ENCODE measurements around the gene RPN2.

The RPN2 gene

GRCh38 chr20:37179683-37180524 is 774 bp downstream of the RPN2 start:
- no peaks in the 10 kb centered on the region for H3K27me3 ChIP-seq (ENCODE audit: control insufficient read depth in 5 of 5, insufficient read depth in 4 of 5, low read length in 5 of 5)
- H3K4me1 ChIP-seq (ENCODE audit: control insufficient read depth in 5 of 5, insufficient read depth in 5 of 5, low read length in 5 of 5): peaks cover 8 to 31% (median 25%) of the 10 kb centered on the region in 5 donors
- no peaks in the 10 kb centered on the region for H3K9me3 ChIP-seq (ENCODE audit: control insufficient read depth in 5 of 5, low read length in 5 of 5)
- H3K36me3 ChIP-seq (ENCODE audit: control insufficient read depth in 5 of 5, insufficient read depth in 5 of 5, low read length in 5 of 5): peaks cover 3 to 16% (median 11%) of the 10 kb centered on the region in 5 donors
- H3K4me3 ChIP-seq (ENCODE audit: low read depth in 1 of 5, low read length in 5 of 5): peak overlapping the region; percentile 78 to 91 (median 88)
- H3K9ac ChIP-seq (ENCODE audit: low read length in 5 of 5): peak overlapping the region; percentile 86 to 99 (median 97)
- peak overlapping the region; percentile 99 for H3K27ac ChIP-seq (ENCODE audit: low read depth, low read length)

GRCh38 chr20:37185686-37186085 is 6.6 kb downstream of the RPN2 start:
- Histone ChIP-seq H3K9ac (ENCODE audit: low read length in 5 of 5) (no peak overlapping the region), H3K27me3 (ENCODE audit: control insufficient read depth in 5 of 5, insufficient read depth in 4 of 5, low read length in 5 of 5) (no peaks in the 10 kb centered on the region), H3K4me3 (ENCODE audit: low read depth in 1 of 5, low read length in 5 of 5) (no peak overlapping the region), H3K4me1 (ENCODE audit: control insufficient read depth in 5 of 5, insufficient read depth in 5 of 5, low read length in 5 of 5) (peaks cover under 1 to 37% (median 16%) of the 10 kb centered on the region in 5 donors), H3K36me3 (ENCODE audit: control insufficient read depth in 5 of 5, insufficient read depth in 5 of 5, low read length in 5 of 5) (peaks cover 17 to 47% (median 30%) of the 10 kb centered on the region in 5 donors), H3K9me3 (ENCODE audit: control insufficient read depth in 5 of 5, low read length in 5 of 5) (no peaks in the 10 kb centered on the region), H3K27ac (ENCODE audit: low read depth, low read length) (no peak overlapping the region)

DNA sequence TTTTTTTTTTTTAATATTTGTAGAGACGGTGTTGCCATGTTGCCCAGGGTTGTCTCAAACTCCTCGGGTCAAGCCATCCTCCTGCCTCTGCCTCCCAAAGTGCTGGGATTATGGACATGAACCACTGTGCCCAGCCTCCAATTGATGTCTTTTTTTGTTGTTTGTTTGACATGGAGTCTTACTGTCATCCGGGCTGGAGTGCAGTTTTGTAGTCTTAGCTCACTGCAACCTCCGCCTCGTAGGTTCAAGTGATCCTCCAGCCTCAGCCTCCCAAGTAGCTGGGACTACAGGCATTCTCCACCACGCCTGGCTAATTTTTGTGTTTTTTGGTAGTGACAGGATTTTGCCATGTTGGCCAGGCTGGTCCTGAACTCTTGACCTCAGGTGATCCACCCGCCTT is 9.7 kb downstream of the RPN2 start:
- no peak overlapping the region for H3K27ac ChIP-seq (ENCODE audit: low read depth, low read length)
- H3K27me3 ChIP-seq (ENCODE audit: control insufficient read depth in 5 of 5, insufficient read depth in 4 of 5, low read length in 5 of 5): no peaks in the 10 kb centered on the region
- H3K4me1 ChIP-seq (ENCODE audit: control insufficient read depth in 5 of 5, insufficient read depth in 5 of 5, low read length in 5 of 5): peaks cover 0 to 44% (median 21%) of the 10 kb centered on the region in 5 donors
- no peak overlapping the region for H3K9ac ChIP-seq (ENCODE audit: low read length in 5 of 5)
- H3K4me3 ChIP-seq (ENCODE audit: low read depth in 1 of 5, low read length in 5 of 5): no peak overlapping the region
- H3K36me3 ChIP-seq (ENCODE audit: control insufficient read depth in 5 of 5, insufficient read depth in 5 of 5, low read length in 5 of 5): peaks cover 17 to 45% (median 26%) of the 10 kb centered on the region in 5 donors
- no peaks in the 10 kb centered on the region for H3K9me3 ChIP-seq (ENCODE audit: control insufficient read depth in 5 of 5, low read length in 5 of 5)

DNA sequence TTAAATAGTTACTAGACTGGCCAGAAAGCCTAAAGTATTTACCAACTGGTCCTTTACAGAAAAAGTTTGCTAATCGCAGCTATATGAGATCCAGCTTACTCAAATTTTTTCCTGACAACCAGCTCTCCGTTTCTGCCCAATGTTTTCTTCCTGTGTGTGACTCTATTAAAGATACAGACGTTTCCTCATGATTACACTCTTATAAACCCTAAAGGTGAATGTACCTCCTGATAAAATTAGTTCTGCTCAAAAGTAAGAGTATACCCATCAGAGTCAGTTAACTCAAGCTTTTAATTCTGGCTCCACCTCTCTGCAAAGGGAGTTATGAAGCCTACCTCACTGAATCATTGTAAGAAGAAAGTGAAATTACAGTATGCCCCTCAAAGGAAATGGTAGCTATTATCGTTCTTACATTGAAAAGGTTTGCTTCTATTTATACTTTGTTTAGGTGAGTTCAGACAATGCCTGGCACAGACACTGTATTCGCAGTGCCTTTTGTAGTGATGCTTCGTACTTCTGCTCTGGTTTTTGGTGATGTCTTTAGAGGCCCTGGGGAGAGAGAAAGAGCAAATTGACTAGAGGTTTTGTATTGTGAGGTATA is 10.4 kb downstream of the RPN2 start:
- no peak overlapping the region for H3K4me3 ChIP-seq (ENCODE audit: low read depth in 1 of 5, low read length in 5 of 5)
- H3K9ac ChIP-seq (ENCODE audit: low read length in 5 of 5): peak overlapping the region in 2 of 5 donors; percentile 26 to 30
- peaks cover 0 to 44% (median 21%) of the 10 kb centered on the region in 5 donors for H3K4me1 ChIP-seq (ENCODE audit: control insufficient read depth in 5 of 5, insufficient read depth in 5 of 5, low read length in 5 of 5)
- H3K27me3 ChIP-seq (ENCODE audit: control insufficient read depth in 5 of 5, insufficient read depth in 4 of 5, low read length in 5 of 5): no peaks in the 10 kb centered on the region
- no peaks in the 10 kb centered on the region for H3K9me3 ChIP-seq (ENCODE audit: control insufficient read depth in 5 of 5, low read length in 5 of 5)
- no peak overlapping the region for H3K27ac ChIP-seq (ENCODE audit: low read depth, low read length)
- peaks cover 17 to 37% (median 22%) of the 10 kb centered on the region in 5 donors for H3K36me3 ChIP-seq (ENCODE audit: control insufficient read depth in 5 of 5, insufficient read depth in 5 of 5, low read length in 5 of 5)

GRCh38 chr20:37190354-37191112 is 11.4 kb downstream of the RPN2 start:
- H3K9ac ChIP-seq (ENCODE audit: low read length in 5 of 5): peak overlapping the region in 1 of 5 donors; percentile 26
- no peaks in the 10 kb centered on the region for H3K9me3 ChIP-seq (ENCODE audit: control insufficient read depth in 5 of 5, low read length in 5 of 5)
- no peaks in the 10 kb centered on the region for H3K27me3 ChIP-seq (ENCODE audit: control insufficient read depth in 5 of 5, insufficient read depth in 4 of 5, low read length in 5 of 5)
- peaks cover 12 to 27% (median 14%) of the 10 kb centered on the region in 5 donors for H3K36me3 ChIP-seq (ENCODE audit: control insufficient read depth in 5 of 5, insufficient read depth in 5 of 5, low read length in 5 of 5)
- no peak overlapping the region for H3K27ac ChIP-seq (ENCODE audit: low read depth, low read length)
- H3K4me1 ChIP-seq (ENCODE audit: control insufficient read depth in 5 of 5, insufficient read depth in 5 of 5, low read length in 5 of 5): peaks cover 0 to 49% (median 20%) of the 10 kb centered on the region in 5 donors
- H3K4me3 ChIP-seq (ENCODE audit: low read depth in 1 of 5, low read length in 5 of 5): no peak overlapping the region

DNA sequence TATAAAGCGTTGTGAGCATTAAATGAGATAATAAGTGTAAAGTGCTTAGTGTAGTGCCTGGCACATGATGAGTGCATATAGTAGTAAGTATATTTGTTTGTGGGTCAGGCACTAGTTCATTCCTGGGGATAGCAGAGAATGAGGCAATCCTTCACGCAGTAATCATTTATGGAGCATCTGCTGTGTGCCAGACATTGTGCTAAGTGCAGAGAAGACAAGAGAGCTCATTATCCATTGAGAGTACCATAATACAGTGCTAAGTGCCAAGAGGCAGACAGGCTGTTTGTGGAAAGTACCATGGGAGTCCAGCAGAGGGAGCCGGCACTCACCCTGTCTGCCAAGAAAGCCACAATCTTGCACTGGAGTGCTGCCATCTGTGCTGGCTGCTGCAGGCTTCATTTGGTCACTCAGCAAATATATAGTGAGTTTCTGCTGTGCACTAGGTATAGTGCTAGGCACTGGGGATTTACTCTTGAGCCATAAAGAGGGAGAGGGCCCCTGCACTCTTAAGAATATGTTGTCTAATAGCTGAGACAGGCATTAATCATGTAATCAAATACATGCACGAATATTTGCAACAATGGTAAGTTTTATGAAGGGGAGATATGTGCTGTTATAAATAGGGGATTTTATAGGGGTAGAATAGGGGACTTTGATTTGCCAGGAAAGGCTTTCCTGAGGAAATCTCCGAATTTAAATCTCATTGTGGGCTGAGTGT is 13.2 kb downstream of the RPN2 start:
- peaks cover 0 to 17% (median 6%) of the 10 kb centered on the region in 5 donors for H3K36me3 ChIP-seq (ENCODE audit: control insufficient read depth in 5 of 5, insufficient read depth in 5 of 5, low read length in 5 of 5)
- no peaks in the 10 kb centered on the region for H3K9me3 ChIP-seq (ENCODE audit: control insufficient read depth in 5 of 5, low read length in 5 of 5)
- no peak overlapping the region for H3K4me3 ChIP-seq (ENCODE audit: low read depth in 1 of 5, low read length in 5 of 5)
- H3K9ac ChIP-seq (ENCODE audit: low read length in 5 of 5): no peak overlapping the region
- no peaks in the 10 kb centered on the region for H3K27me3 ChIP-seq (ENCODE audit: control insufficient read depth in 5 of 5, insufficient read depth in 4 of 5, low read length in 5 of 5)
- H3K4me1 ChIP-seq (ENCODE audit: control insufficient read depth in 5 of 5, insufficient read depth in 5 of 5, low read length in 5 of 5): peaks cover 0 to 43% (median 18%) of the 10 kb centered on the region in 5 donors
- no peak overlapping the region for H3K27ac ChIP-seq (ENCODE audit: low read depth, low read length)

DNA sequence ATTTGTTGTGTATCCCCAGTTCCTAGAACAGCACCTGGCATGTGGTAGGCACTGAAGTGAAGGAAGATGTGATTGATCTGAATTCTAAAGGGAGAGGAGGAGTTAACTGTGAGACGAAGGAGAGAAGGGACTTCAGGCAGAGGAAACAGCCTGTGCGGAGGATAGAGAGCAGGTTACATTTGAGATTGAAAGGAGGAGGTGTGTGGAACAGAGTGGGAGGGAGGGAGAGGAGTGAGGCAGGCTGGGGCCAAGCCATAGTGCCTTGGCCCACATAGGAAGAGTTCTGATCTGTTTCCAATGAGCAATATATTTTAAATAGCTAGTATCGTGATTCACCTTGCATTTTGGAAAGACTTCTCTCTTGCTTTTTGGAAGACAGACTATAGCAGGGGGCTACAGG is 14.1 kb downstream of the RPN2 start:
- no peak overlapping the region for H3K9ac ChIP-seq (ENCODE audit: low read length in 5 of 5)
- H3K9me3 ChIP-seq (ENCODE audit: control insufficient read depth in 5 of 5, low read length in 5 of 5): no peaks in the 10 kb centered on the region
- H3K27ac ChIP-seq (ENCODE audit: low read depth, low read length): no peak overlapping the region
- no peaks in the 10 kb centered on the region for H3K27me3 ChIP-seq (ENCODE audit: control insufficient read depth in 5 of 5, insufficient read depth in 4 of 5, low read length in 5 of 5)
- H3K4me1 ChIP-seq (ENCODE audit: control insufficient read depth in 5 of 5, insufficient read depth in 5 of 5, low read length in 5 of 5): peaks cover 0 to 43% (median 18%) of the 10 kb centered on the region in 5 donors
- peaks cover 4 to 18% (median 6%) of the 10 kb centered on the region in 5 donors for H3K36me3 ChIP-seq (ENCODE audit: control insufficient read depth in 5 of 5, insufficient read depth in 5 of 5, low read length in 5 of 5)
- no peak overlapping the region for H3K4me3 ChIP-seq (ENCODE audit: low read depth in 1 of 5, low read length in 5 of 5)

GRCh38 chr20:37193821-37194220 is 14.7 kb downstream of the RPN2 start:
- no peak overlapping the region for H3K27ac ChIP-seq (ENCODE audit: low read depth, low read length)
- H3K36me3 ChIP-seq (ENCODE audit: control insufficient read depth in 5 of 5, insufficient read depth in 5 of 5, low read length in 5 of 5): peaks cover 6 to 19% (median 10%) of the 10 kb centered on the region in 5 donors
- H3K4me1 ChIP-seq (ENCODE audit: control insufficient read depth in 5 of 5, insufficient read depth in 5 of 5, low read length in 5 of 5): peaks cover 0 to 43% (median 18%) of the 10 kb centered on the region in 5 donors
- no peaks in the 10 kb centered on the region for H3K27me3 ChIP-seq (ENCODE audit: control insufficient read depth in 5 of 5, insufficient read depth in 4 of 5, low read length in 5 of 5)
- H3K4me3 ChIP-seq (ENCODE audit: low read depth in 1 of 5, low read length in 5 of 5): no peak overlapping the region
- H3K9me3 ChIP-seq (ENCODE audit: control insufficient read depth in 5 of 5, low read length in 5 of 5): no peaks in the 10 kb centered on the region
- no peak overlapping the region for H3K9ac ChIP-seq (ENCODE audit: low read length in 5 of 5)

- Histone ChIP-seq H3K36me3 (ENCODE audit: control insufficient read depth in 5 of 5, insufficient read depth in 5 of 5, low read length in 5 of 5) (peaks cover under 1 to 25% (median 17%) of the 10 kb centered on the region in 5 donors), H3K27me3 (ENCODE audit: control insufficient read depth in 5 of 5, insufficient read depth in 4 of 5, low read length in 5 of 5) (no peaks in the 10 kb centered on the region), H3K9ac (ENCODE audit: low read length in 5 of 5) (peak overlapping the region in 1 of 5 donors; percentile 23), H3K4me1 (ENCODE audit: control insufficient read depth in 5 of 5, insufficient read depth in 5 of 5, low read length in 5 of 5) (peaks cover 0 to 39% (median 14%) of the 10 kb centered on the region in 5 donors), H3K9me3 (ENCODE audit: control insufficient read depth in 5 of 5, low read length in 5 of 5) (no peaks in the 10 kb centered on the region), H3K27ac (ENCODE audit: low read depth, low read length) (no peak overlapping the region), H3K4me3 (ENCODE audit: low read depth in 1 of 5, low read length in 5 of 5) (no peak overlapping the region)
Measured at GRCh38 chr20:37194621-37195417, 15.7 kb downstream of the RPN2 start.
